Measurements from ENCODE around the gene KMT2A.
A peak's percentile ranks its signal among the peaks of the same experiment; 100 is the strongest.
"Not testable (repeated sequence)": the region's sequence is repeated elsewhere in the genome, so short reads cannot be mapped to it uniquely, and the experiment has no call there.

KMT2A gene

DNA sequence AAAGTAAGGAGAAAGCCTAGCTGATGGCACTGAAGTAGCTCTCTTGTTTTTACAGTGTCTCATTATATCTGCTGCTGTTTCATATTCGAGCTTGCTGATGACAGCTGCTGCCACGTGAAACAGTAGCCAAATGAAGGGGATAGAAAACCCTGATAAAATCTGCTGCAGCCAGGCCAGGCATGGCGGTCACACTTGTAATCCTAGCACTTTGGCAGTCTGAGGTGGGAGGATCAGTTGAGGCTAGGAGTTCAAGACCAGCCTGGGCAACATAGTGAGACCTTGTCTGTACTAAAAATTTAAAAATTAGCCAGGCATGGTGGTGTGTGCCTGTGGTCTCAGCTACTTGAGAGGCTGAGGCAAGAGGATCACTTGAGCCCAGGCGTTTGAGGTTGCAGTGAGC is 116.0 kb downstream of the KMT2A start:
- TF ChIP-seq, protein P1, sequence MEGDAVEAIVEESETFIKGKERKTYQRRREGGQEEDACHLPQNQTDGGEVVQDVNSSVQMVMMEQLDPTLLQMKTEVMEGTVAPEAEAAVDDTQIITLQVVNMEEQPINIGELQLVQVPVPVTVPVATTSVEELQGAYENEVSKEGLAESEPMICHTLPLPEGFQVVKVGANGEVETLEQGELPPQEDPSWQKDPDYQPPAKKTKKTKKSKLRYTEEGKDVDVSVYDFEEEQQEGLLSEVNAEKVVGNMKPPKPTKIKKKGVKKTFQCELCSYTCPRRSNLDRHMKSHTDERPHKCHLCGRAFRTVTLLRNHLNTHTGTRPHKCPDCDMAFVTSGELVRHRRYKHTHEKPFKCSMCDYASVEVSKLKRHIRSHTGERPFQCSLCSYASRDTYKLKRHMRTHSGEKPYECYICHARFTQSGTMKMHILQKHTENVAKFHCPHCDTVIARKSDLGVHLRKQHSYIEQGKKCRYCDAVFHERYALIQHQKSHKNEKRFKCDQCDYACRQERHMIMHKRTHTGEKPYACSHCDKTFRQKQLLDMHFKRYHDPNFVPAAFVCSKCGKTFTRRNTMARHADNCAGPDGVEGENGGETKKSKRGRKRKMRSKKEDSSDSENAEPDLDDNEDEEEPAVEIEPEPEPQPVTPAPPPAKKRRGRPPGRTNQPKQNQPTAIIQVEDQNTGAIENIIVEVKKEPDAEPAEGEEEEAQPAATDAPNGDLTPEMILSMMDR (IDR thresholded peaks at IDR 0.05; ENCODE audit: insufficient read depth, low read length, missing control alignments), result no peak
- DNase-seq (ENCODE audit: low read depth, low spot score), result no peak
- CTCF ChIA-PET, result interaction anchor here (1.0 to 1.3 kb wide), 2 partner anchors 10 to 28 kb away, joined by 3 read pairs; no protein-coding TSS in a partner anchor
- POLR2A ChIA-PET, result no interaction called here
- no peak overlapping the region for H3K4me3 ChIP-seq (ENCODE audit: low read depth, low read length)

DNA sequence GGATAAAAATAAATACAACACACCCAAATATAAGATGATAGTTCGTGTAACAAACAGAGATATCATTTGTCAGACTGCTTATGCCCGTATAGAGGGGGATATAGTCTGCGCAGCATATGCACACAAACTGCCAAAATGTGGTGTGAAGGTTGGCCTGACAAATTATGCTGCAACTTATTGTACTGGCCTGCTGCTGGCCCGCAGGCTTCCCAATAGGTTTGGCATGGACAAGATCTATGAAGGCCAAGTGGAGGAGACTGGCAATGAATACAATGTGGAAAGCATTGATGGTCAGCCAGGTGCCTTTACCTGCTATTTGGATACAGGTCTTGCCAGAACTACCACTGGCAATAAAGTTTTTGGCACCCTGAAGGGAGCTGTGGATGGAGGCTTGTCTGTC is 124.5 kb downstream of the KMT2A start:
- ChIA-PET CTCF (no interaction called here), POLR2A (no interaction called here)
- no peak for DNase-seq (ENCODE audit: low read depth, low spot score)
- TF ChIP-seq, protein P1 (IDR thresholded peaks at IDR 0.05; ENCODE audit: insufficient read depth, low read length, missing control alignments), result no peak
- no peak overlapping the region for H3K4me3 ChIP-seq (ENCODE audit: low read depth, low read length)

DNA sequence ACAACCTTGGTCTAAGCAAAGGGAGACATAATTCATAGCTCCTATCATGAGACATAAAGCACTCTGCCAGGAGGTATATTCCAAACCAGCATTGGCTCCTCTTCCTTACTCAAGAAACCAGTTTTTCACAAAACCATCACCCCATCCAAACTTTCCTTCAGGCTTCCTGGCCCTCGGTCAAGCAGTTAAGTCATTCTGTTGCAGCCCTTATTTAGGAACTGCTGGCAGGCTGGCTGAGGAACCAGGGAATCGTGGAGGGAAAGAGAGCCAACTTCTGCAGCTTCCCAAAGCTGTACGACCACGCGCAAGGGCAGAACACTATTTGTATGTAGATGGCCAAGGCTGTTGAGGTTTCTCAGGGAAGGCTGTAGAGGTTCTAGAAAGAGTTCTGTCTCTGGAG is 128.8 kb downstream of the KMT2A start:
- ChIA-PET CTCF (interaction anchor here (0.7 kb wide), 1 partner anchor 166 kb away, joined by 3 read pairs; no protein-coding TSS in a partner anchor), POLR2A (no interaction called here)
- TF ChIP-seq, protein P1 (IDR thresholded peaks at IDR 0.05; ENCODE audit: insufficient read depth, low read length, missing control alignments), result no peak
- H3K4me3 ChIP-seq (ENCODE audit: low read depth, low read length), result peak overlapping the region; percentile 69
- no peak for DNase-seq (ENCODE audit: low read depth, low spot score)

DNA sequence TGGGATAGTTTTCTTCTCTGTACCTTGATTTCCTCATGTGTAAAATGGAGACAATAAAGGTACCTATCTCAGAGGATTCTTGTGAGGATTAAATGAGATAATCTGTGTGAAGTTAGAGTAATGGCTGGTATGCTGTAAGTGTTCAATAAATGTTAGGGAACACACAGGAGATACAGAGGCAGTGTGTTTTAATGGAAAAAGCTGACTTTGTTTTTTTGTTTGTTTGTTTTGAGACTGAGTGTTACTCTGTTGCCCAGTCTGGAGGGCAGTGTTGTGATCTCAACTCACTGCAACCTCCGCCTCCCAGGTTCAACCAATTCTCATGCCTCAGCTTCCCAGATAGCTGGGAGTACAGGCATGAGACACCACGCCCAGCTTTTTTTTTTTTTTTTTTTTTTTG is 133.4 kb downstream of the KMT2A start:
- H3K4me3 ChIP-seq (ENCODE audit: low read depth, low read length), result no peak overlapping the region
- ChIA-PET CTCF (no interaction called here), POLR2A (no interaction called here)
- DNase-seq (ENCODE audit: low read depth, low spot score), result no peak
- TF ChIP-seq, protein P1 (IDR thresholded peaks at IDR 0.05; ENCODE audit: insufficient read depth, low read length, missing control alignments), result no peak

DNA sequence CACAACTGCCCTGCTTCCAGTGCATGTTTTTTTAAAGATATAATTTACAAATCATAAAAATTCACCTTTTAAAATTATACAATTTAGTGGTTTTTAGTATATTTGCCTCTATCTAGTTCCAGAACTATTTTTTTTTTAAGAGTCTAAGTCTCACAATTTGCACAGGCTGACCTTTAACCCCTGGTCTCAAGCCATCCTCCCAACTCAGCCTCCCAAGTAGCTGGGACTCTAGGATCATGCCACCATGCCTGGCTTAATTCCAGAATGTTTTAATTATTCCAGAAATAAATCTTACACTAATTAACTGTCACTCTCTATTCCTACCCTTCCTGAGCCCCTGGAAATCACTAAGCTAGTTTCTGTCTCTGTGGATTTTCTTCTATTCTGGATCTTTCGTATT is 134.5 kb downstream of the KMT2A start:
- CTCF ChIA-PET, result interaction anchor here (1.0 to 3.0 kb wide), 2 partner anchors 24 to 36 kb away, joined by 4 to 10 read pairs; partner anchors contain the start of gene PHLDB1
- POLR2A ChIA-PET, result interaction anchor here (2.1 kb wide), 1 partner anchor 48 kb away, joined by 6 read pairs; no protein-coding TSS in a partner anchor
- no peak overlapping the region for H3K4me3 ChIP-seq (ENCODE audit: low read depth, low read length)
- DNase-seq (ENCODE audit: low read depth, low spot score), result no peak
- TF ChIP-seq, protein P1 (IDR thresholded peaks at IDR 0.05; ENCODE audit: insufficient read depth, low read length, missing control alignments), result no peak

DNA sequence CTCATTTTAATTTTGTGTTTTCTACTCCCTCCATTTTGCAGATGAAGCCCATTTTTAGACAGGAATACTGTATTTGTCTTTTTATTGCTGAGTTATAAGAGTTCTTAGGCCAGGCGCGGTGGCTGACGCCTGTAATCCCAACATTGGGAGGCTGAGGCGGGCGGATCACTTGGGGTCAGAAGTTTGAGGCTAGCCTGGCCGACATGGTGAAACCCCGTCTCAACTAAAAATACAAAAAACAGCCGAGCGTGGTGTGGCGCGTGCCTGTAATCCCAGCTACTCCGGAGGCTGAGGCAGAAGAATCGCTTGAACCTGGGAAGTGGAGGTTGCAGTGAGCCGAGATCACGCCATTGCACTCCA is 135.4 kb downstream of the KMT2A start:
- not testable (repeated sequence) for DNase-seq (ENCODE audit: low read depth, low spot score)
- peak overlapping the region; percentile 97 for H3K4me3 ChIP-seq (ENCODE audit: low read depth, low read length)
- CTCF ChIA-PET, result interaction anchor here (1.2 to 3.0 kb wide), 2 partner anchors 13 to 24 kb away, joined by 3 to 10 read pairs; no protein-coding TSS in a partner anchor

More for the DNA sequence above, 135.4 kb downstream of the KMT2A start:
- POLR2A ChIA-PET, result interaction anchor here (1.3 to 2.1 kb wide), 2 partner anchors 37 to 47 kb away, joined by 6 read pairs; no protein-coding TSS in a partner anchor
